T-helper 1 cell (primary cell): ENCODE results near the gene NUBP2.
A peak's percentile ranks its signal among the peaks of the same experiment; 100 is the strongest.

Experiments
- DNase-seq, 5 donors: peaks; one replicate each; pipeline ENCODE4 v3.0.0-alpha.2; 2012 to 2020
- total RNA-seq, 4 donors: gene quantifications; one replicate each; lab custom pipeline; 2026; lab: John Stamatoyannopoulos, UW

Gene NUBP2
- 21.6 to 34.5 (median 25.8) reads per million in 4 donors for total RNA-seq

GRCh38 chr16:1782408-1783264 lies at the start of gene NUBP2, which contains the start of gene SPSB3:
NUBP2 (plus strand) TSS chr16:1782960; CDS start chr16:1783021, 61 bp downstream.
SPSB3 (minus strand) TSS chr16:1782571; CDS start chr16:1781483, 1,088 bp downstream.
- DNase-seq, result peak; percentile 97 to 100 (median 98)

GRCh38 chr16:1734123-1734522 lies 48.6 kb upstream of the NUBP2 start:
- no peak for DNase-seq

- no peak for DNase-seq
Observed at GRCh38 chr16:1734816-1735215, 47.9 kb upstream of the NUBP2 start.

GRCh38 chr16:1740234-1740633 lies 42.5 kb upstream of the NUBP2 start:
- DNase-seq, result no peak

- no peak for DNase-seq
Observed at GRCh38 chr16:1740781-1741490, 41.8 kb upstream of the NUBP2 start.

- DNase-seq, result no peak
Observed at GRCh38 chr16:1741553-1742165, 41.1 kb upstream of the NUBP2 start.

GRCh38 chr16:1743376-1744337 lies 39.1 kb upstream of the NUBP2 start:
- DNase-seq, result no peak

GRCh38 chr16:1744338-1744840 lies 38.4 kb upstream of the NUBP2 start:
- no peak for DNase-seq

- DNase-seq, result no peak
Observed at GRCh38 chr16:1745181-1745899, 37.4 kb upstream of the NUBP2 start.

- DNase-seq, result no peak
Observed at GRCh38 chr16:1745900-1746692, 36.7 kb upstream of the NUBP2 start.

- DNase-seq, result no peak
Observed at GRCh38 chr16:1746693-1747195, 36.0 kb upstream of the NUBP2 start.

GRCh38 chr16:1747934-1748333 lies 34.8 kb upstream of the NUBP2 start:
- no peak for DNase-seq

- no peak for DNase-seq
Observed at GRCh38 chr16:1749152-1750117, 33.3 kb upstream of the NUBP2 start.

- no peak for DNase-seq
Observed at GRCh38 chr16:1751946-1752345, 30.8 kb upstream of the NUBP2 start.

- DNase-seq, result no peak
Observed at GRCh38 chr16:1752853-1753252, 29.9 kb upstream of the NUBP2 start.

GRCh38 chr16:1754204-1754603 lies 28.6 kb upstream of the NUBP2 start:
- DNase-seq, result no peak

- no peak for DNase-seq
Observed at GRCh38 chr16:1757714-1758461, 24.9 kb upstream of the NUBP2 start.

GRCh38 chr16:1758923-1759322 lies 23.8 kb upstream of the NUBP2 start:
- no peak for DNase-seq
